B cell (primary cell): ENCODE data around the gene PLCB1.

Experiments used
- EZH2 ChIP-seq: IDR thresholded peaks from 2 replicates; pipeline ENCODE4 v1.6.1; 2012; ENCODE audit warnings: borderline replicate concordance, low read depth, mild to moderate bottlenecking, moderate library complexity, low read length; ENCODE audit not compliant: insufficient read depth, poor library complexity, severe bottlenecking
- TF ChIP-seq, protein P1 (sequence below): fragments of 200-600 bp; IDR thresholded peaks from one replicate; pipeline ENCODE4 v1.8.0; 2022; ENCODE audit warnings: antibody characterized with exemption, mild to moderate bottlenecking

DNA sequence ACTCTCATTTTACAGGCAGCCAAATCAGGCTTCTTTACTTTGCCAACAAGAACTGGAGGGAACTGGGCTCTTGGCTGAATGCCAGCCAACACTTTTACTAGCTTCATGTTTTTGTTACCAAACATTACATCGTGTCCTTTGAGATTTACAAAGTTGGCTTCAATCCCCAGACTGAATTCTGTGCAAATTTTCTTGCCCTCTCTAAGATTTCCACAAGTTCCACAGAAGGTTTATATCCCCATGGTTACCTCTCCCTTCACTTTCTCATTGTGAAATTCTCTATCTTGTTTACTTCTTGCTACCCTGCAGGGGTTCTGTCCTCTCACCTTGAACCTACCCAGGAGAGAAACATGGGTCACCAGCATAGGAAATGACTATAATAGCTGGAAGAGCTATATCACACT, 37.6 kb upstream of the PLCB1 start:
- TF ChIP-seq, protein P1, sequence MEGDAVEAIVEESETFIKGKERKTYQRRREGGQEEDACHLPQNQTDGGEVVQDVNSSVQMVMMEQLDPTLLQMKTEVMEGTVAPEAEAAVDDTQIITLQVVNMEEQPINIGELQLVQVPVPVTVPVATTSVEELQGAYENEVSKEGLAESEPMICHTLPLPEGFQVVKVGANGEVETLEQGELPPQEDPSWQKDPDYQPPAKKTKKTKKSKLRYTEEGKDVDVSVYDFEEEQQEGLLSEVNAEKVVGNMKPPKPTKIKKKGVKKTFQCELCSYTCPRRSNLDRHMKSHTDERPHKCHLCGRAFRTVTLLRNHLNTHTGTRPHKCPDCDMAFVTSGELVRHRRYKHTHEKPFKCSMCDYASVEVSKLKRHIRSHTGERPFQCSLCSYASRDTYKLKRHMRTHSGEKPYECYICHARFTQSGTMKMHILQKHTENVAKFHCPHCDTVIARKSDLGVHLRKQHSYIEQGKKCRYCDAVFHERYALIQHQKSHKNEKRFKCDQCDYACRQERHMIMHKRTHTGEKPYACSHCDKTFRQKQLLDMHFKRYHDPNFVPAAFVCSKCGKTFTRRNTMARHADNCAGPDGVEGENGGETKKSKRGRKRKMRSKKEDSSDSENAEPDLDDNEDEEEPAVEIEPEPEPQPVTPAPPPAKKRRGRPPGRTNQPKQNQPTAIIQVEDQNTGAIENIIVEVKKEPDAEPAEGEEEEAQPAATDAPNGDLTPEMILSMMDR = no peak
- no peak for TF ChIP-seq EZH2
